OCI-LY3 (cell line): ENCODE data around the gene ST3GAL3.

Experiments
- CTCF ChIP-seq: fragments of 200-600, 300-600 bp; sonication (generic); IDR thresholded peaks from 2 replicates; pipeline ENCODE4 v1.5.1; 2014; ENCODE audit warnings: antibody characterized with exemption, low read length, low read depth
- EZH2phosphoT487 ChIP-seq: fragments of 200-600 bp; shearing (Covaris generic); IDR thresholded peaks from 2 replicates; pipeline ENCODE4 v1.6.1; 2018; ENCODE audit warnings: antibody characterized with exemption, mixed run types, low read depth

GRCh38 chr1:43814401-43814800 is 107.1 kb downstream of the ST3GAL3 start:
- TF ChIP-seq CTCF (no peak), EZH2phosphoT487 (no peak)
